GM21447 (cell line): Measurements from ENCODE around the gene RGS12.
A peak's percentile ranks its signal among the peaks of the same experiment; 100 is the strongest.

Source experiments
- ATAC-seq: cut with Tn5 transposase; IDR thresholded peaks from one replicate; pipeline ENCODE4 v1.9.1; 2021; ENCODE audit not compliant: unreplicated experiment

The RGS12 gene, protein sequence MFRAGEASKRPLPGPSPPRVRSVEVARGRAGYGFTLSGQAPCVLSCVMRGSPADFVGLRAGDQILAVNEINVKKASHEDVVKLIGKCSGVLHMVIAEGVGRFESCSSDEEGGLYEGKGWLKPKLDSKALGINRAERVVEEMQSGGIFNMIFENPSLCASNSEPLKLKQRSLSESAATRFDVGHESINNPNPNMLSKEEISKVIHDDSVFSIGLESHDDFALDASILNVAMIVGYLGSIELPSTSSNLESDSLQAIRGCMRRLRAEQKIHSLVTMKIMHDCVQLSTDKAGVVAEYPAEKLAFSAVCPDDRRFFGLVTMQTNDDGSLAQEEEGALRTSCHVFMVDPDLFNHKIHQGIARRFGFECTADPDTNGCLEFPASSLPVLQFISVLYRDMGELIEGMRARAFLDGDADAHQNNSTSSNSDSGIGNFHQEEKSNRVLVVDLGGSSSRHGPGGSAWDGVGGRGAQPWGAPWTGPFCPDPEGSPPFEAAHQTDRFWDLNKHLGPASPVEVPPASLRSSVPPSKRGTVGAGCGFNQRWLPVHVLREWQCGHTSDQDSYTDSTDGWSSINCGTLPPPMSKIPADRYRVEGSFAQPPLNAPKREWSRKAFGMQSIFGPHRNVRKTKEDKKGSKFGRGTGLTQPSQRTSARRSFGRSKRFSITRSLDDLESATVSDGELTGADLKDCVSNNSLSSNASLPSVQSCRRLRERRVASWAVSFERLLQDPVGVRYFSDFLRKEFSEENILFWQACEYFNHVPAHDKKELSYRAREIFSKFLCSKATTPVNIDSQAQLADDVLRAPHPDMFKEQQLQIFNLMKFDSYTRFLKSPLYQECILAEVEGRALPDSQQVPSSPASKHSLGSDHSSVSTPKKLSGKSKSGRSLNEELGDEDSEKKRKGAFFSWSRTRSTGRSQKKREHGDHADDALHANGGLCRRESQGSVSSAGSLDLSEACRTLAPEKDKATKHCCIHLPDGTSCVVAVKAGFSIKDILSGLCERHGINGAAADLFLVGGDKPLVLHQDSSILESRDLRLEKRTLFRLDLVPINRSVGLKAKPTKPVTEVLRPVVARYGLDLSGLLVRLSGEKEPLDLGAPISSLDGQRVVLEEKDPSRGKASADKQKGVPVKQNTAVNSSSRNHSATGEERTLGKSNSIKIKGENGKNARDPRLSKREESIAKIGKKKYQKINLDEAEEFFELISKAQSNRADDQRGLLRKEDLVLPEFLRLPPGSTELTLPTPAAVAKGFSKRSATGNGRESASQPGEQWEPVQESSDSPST (N-terminal part only)

DNA sequence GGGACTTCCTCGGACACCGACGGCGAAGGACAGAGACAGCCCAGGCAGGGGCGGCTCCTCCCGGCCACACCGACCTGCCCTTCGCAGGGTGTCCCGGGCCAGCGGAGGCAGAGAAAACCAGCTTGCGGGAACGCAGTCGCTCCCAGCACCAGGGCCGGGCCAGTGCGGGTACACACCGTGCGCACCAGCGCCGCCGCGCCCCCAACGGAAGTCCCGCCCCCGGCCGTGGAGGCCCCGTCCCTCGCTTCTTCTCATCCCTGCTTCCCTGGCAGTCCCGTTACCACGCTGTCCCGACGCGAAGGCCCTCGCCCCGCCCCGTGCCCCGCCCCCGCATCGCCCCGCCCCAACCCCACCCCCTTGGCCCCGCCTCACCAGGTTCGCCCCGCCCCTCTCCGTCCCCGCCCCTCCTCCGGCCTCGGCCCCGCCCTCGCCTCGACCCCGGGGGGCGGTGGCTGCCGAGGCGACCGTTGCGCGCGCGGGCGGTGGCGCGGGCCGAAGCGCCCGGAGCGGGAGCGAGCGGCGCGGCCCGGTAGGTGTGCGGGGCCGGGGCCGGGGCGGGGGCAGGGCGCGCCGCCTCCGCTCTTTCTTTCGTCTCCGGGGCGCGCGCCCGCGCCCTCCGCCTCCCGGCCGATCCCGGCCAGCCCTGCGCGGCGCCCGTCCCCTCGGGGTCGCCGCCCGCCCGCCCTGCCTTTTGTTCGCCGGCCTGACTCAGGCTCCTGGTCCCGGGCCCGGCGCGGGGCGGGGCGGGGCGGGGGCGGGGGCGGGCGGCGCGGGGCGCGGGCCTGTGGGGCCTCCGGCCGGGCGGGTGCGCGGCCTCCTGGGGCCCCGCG is at the start of gene RGS12:
Gene RGS12, plus strand, starts transcription at position 451 of the 830 bp plus-strand sequence. CDS start 23,150 bp downstream, outside the sequence.
- ATAC-seq: peak; percentile 84

DNA sequence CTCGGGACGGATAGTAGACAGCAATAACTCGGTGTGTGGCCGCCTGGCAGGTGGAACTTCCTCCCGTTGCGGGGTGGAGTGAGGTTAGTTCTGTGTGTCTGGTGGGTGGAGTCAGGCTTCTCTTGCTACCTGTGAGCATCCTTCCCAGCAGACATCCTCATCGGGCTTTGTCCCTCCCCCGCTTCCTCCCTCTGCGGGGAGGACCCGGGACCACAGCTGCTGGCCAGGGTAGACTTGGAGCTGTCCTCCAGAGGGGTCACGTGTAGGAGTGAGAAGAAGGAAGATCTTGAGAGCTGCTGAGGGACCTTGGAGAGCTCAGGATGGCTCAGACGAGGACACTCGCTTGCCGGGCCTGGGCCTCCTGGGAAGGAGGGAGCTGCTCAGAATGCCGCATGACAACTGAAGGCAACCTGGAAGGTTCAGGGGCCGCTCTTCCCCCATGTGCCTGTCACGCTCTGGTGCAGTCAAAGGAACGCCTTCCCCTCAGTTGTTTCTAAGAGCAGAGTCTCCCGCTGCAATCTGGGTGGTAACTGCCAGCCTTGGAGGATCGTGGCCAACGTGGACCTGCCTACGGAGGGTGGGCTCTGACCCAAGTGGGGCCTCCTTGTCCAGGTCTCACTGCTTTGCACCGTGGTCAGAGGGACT is 49.6 kb upstream of the RGS12 start:
- no peak for ATAC-seq

DNA sequence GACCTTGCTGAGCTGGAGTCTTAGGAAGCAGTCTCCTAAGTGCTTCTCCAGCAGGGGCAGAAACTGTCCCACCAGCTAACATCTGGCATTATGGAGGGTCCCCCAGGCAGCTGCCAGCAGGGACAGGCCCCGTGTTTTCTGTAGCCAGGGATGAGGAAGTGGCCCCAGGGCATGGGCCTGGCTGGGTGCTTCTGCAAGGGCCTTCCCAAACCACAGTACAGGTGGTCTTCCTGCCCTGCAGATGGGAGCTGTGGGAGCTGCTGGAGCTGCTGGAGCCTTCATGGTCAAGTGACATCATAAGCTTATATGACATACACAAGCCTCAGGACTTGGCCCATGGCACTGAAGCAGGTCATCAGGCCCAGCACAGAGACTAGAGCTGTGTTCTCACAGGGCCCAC is 48.8 kb upstream of the RGS12 start:
- ATAC-seq: no peak

DNA sequence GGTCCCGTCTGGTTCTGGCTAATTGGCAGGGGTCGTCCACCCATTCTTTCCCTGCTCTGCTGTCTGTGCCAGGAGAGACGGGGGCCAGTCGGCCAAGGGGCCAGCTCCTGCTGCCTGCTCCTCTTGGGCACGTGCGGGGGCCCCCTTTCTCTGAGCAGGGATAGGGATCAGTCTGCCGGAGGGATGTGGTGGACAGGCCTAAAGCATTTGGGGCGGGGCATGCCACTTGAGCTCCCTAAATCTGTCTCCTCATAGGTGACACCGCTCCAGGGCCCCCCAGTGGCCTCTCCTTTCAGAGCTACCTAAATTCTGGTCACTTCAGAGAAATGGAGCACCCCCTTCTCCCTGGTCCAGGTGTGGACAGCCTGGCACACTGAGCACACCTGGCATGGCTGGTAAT is 48.1 kb upstream of the RGS12 start:
- ATAC-seq: no peak

DNA sequence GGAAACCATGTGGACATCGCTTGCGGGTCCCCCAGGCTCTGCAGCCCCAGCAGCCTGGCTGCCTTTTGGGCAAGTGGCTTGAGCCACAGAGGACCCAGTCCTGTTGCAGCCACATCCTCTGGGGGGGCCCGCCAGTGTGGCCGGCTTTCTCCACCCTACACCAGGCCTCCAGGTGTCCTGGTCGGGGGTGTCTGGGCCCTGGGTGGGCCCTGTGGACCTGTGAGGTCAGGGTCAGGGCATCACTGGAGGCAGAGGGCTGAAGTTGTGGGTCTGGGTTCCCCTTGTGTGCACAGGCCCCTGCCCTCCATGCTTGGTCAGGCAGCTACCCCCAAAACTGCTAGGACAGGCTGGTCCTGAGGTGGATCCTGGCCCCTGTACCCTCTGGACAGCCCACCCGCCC is 47.1 kb upstream of the RGS12 start:
- ATAC-seq: no peak

DNA sequence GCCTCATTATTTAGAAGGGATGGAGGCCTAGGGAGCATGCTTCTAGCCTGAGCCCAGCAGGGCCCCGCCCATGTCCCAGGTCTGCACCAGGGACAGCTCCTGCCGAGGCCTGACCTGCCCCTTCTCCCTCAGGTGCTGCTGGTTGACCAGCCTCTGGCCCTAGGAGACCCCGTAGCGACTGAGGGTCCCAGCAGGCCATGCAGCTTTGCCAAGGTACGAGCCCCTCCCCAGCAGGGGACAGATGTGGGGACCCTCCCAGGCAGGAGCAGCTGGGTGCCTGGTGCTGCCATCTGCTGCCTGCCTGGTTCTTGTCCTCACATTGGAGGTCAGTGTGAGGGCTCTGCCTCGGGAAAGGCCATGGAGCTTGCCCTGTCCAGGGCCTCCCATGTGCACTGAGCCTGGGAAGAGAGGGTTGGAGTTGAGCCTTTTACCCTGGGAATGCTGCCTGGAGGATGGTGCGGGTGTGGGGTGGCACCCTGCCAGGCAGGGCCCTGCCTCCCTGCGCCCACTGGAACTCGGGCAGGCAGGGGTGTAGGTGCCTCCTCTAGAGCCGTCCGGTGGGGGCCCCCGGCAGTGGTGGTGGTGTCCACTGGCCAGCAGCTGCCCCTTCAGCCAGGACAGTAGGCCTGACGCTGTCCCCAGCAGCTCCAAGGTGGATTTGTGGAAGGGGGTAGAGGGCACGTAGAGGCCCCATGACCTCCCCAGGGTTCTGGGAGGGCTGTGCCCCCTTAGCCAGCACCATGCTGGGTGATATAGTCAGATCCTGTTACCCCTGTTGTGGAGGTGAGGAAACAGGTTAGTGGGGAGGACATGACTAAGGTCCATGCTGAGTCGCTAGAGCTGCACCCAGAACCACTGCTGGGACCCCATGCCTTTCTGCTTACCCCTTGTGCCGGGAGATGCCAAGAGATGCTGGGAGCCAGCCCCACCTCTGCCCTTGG is 46.1 kb upstream of the RGS12 start:
- no peak for ATAC-seq

DNA sequence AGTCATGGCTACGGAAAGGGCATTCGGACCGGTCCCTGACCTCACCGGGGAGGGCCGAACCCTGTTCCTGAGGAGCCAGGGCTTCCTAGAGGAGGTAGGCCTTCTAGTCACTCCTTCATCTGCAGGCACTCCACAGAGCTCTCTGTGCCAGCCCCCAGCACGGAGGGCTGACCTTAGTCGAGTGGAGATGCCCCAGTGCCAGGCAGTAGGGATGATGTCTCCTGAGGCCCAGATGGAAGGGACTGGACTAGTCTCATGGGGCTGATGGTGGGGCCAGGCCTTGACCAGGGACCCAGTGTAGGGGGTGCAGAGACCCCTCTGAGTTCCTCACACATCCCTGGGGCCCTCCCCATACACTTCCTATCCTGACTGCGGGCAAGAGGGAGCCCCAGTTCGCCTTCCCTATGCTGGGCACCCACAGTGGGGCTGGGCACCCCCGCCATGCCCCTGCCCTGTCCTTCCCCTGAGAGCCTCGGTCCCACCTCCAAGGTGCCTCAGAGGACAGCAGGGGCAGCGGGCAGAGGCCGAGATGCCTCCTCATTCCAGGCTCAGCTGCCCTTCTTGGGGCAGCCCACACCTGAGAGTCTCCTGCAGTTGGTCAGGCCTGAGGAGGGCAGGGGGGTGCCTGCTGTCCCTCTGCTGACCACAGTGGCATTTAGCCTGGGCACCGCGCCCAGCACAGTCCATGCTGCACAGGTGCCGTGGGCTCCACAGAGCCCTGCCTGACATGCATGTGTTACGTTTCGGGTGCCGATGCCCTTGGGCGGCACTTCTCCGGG is 45.2 kb upstream of the RGS12 start:
- ATAC-seq: no peak

DNA sequence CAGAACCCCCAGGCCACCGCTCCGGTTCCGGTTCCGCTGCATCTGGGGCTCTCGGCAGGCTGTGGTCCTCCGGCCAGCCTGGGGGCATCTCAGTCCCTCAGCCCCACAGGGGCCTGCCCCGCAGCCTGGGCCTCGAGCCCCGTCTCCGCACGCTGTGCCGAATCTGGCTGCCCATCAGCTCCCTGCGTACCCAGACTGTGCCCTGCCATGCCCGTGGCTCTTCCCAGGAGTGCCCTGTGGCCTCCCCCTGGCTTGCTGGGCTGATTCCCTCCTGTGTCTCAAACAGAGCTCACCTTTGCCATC is 44.7 kb upstream of the RGS12 start:
- ATAC-seq: no peak

DNA sequence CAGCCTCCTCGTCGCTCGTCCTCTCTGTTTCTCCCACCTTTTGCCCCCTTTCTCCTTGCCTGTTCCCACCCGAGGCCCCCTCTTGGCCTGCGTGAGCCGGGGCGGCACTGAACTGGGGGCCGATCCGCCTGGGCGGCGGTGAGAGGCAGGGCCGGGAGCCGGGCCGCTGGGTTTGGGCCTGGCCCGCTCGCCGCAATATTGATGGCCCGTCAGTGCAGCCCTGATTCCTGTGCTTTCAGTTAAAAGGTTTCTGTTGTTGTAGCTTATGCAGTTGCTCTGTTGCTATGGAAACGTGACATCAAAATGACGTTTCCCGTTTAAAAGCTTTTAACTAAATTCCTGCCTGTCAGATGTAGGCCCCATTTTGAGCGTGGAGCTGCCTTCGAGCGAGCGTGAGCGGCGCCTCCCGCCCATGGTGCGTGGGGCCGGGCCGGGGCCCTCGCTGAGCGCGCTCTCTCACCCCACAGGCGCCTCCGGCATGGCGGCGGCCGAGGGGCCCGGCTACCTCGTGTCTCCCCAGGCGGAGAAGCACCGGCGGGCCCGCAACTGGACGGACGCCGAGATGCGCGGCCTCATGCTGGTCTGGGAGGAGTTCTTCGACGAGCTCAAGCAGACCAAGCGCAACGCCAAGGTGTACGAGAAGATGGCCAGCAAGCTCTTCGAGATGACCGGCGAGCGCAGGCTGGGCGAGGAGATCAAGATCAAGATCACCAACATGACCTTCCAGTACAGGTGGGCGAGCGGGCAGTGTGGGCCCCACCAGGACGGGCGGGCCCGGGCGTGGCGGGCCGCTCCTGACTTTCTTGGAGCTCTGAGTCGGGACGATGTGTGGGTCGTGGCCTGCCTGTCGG is 43.8 kb upstream of the RGS12 start, which contains the start of gene MSANTD1:
Gene MSANTD1, plus strand, starts transcription at position 349 of the 851 bp plus-strand sequence. Its CDS starts 64 bp downstream, at position 413.
- no peak for ATAC-seq

DNA sequence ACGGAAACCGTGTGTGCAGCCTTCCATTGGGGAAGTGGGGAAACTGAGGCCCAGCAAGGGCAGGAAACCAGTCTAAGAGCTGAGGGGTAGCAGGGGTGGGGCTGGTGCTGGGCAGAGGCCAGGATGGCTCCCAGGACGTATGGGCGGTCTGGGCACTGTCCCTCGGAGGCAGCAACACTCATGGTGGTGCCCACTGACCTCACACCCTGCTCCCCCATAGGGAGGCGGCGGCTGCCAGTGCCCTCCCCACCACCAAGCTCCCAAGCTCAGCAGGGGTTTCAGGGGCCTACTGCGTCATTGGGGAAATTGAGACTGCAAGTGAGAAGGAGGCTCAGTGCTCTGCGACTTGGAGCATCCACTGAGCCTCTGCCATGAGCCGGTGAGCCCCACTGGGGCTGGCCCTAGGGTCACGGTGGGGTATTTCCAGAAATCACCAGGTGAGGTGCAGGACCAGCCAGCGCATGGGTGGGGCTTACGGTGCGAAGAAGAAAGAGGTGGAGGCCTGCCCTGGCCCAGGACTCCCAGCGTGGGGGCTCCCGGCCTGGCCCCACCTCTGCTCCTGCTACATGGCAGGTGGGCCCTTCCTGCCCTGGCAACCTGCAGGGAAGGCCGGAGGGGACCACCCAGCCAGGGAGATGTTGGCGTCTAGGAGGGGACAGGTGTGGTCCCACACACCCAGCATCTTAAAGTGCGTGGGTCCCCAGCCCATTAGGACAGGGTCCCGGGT is 42.9 kb upstream of the RGS12 start:
- no peak for ATAC-seq

DNA sequence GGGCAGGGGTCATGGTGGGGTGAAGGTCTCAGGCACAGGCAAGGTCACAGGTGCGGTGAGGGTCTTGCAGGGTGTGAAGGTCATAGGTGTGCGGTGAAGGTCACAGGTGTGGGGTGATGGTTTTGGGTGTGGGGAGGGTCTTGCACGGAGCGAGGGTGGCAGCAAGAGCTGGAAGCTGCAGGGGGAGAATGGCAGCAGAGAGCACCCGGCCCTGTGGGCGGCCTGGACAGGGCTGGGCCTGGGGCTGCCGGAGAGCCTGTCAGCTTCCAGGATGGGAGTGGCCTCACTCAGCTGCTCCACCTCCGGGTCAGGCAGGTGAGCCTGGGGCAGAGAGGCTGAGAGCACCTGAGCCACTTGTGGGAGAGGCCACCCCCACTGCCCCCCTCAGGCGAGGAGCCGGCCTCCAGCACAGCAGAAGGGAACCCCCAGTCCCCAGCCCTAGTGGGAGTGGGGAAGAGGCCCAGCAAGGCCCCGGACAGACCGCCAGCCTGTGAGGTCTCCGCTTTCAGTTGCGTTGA is 42.3 kb upstream of the RGS12 start:
- no peak for ATAC-seq

DNA sequence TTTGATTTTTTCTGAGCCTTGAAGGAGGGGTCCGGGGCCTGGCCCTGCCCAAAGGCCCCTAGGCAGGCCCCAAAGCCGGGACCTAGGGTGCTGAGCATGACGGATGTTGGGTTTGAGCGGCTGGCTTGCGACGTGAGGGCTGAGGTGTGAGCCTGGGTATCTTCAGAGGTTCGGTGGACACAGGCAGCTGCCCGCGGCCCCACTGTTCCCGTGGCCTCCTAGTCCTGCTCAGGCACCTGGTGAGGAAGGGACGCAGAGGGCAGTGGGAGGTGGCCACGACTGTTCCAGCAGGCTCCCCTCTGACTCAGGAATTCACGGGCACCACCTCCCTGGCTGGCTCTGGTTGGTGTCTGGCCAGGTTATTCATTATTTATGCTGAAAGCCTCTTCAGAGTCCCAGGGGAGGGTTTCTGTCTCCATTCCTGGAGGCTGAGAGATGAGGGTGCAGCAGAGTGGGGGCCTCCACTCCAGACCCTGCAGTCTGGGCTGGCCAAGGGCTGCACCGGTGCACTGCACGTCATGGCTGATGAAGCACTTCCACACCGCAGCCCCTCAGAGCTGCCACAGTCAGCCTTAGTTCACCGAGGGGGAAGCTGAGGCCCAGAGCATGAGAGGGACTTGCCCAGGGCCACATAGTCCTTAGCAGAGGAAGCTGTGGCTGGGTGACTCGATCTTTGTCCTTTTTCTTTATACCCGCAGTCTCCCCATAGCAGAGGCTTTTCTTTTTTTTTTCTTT is 41.7 kb upstream of the RGS12 start:
- no peak for ATAC-seq

DNA sequence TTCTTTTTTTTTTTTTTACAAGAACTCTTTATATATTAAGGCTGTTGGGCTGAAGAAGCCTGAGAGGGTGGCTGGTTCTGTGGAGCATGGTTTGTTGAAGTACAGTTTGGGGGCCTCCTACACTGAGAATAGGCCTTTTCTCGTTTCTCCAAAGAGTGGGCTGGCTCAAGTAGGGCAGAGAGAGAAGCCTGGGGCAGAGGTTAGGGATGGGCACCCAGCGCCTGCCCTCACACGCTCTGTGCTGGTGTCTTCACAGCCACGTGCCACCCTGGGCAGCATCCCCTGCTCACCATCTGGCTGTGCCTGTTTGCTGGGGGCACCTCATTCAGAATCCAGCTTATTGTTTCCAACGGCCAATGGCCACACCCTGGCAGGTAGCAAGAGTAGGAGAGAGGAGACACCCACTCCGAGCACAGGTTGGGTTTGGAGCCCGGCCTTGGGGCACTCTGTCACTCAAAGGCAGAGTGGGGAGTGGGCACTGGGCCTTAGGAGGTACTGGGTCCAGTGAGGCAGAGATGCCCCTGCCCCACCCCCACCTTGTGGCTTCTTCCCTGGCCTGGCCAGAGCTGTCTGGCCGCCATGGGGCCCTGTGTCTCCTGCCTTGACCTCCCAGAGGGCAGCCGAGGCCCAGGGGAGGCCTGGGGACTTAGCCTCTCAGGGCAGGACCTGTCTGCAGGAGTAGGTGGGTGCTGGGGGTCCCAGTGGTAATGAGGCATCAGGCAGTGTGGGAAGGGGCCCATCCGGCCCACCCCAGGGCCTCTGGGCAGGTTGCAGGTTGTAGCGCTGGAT is 40.9 kb upstream of the RGS12 start:
- ATAC-seq: no peak

DNA sequence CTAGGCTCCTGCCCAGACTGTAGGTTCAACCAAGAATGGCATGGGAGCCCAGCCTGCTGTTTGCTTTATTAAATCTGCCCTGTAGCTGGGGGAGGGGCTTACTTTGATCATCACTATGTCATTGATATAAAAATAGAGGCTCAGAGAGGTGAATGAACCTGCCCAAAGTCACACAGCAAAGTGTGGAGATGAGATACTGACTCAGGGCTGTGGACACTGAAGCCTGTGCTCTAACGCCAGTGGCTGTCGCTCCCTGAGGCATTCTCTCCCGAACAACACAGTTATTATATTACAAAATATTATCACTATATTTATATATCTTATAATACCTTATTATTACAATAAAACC is 40.4 kb upstream of the RGS12 start:
- ATAC-seq: no peak
